Astrocyte (in vitro differentiated cells and primary cell): ENCODE results near the gene ZFYVE21.

Experiments used
- EZH2 ChIP-seq: IDR thresholded peaks from 2 replicates; pipeline ENCODE4 v1.6.1; 2012; ENCODE audit warnings: mild to moderate bottlenecking, low read length, inconsistent platforms; ENCODE audit not compliant: insufficient read depth
- TF ChIP-seq, protein P1 (sequence below): IDR thresholded peaks from 2 replicates; pipeline ENCODE4 v1.5.1; 2011; ENCODE audit warnings: low read depth, mild to moderate bottlenecking, inconsistent platforms, low read length, moderate library complexity; ENCODE audit not compliant: insufficient read depth

DNA sequence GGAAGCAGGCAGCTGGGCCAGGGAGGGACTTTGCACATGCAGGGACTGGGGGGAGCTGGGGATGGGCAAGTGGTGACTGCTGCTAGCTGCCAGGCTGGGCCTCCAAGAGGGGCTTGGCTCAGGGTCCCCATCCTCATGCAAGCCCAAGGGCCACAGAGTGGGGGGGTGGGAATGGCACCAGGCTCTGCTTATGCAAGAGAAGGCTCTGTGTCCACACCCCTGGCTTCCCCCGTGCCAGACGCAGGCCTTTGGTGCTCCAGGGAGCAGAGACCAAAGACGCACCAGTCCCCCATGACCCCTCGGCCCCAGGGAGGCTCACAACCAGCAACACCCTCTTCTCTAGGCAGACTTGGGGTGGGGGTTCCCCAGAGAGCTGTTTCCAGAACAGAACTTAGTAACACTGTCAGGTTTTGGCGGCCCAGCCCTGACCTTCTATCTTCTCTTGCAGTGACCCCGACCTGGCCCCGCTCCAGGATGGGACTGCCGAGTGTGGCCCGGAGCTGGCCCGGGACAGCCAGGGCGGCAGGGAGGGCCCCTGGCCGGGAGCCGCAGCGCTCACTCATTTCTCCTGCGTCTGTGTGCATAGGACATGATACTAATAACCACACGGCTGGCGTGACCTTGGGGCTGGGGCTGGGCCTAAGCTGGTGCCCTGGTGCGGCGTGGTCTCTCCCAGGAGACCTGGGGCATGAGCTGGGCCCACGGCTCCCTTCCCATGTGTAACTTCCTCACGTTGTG lies 14.7 kb upstream of the ZFYVE21 start:
- TF ChIP-seq, protein P1, sequence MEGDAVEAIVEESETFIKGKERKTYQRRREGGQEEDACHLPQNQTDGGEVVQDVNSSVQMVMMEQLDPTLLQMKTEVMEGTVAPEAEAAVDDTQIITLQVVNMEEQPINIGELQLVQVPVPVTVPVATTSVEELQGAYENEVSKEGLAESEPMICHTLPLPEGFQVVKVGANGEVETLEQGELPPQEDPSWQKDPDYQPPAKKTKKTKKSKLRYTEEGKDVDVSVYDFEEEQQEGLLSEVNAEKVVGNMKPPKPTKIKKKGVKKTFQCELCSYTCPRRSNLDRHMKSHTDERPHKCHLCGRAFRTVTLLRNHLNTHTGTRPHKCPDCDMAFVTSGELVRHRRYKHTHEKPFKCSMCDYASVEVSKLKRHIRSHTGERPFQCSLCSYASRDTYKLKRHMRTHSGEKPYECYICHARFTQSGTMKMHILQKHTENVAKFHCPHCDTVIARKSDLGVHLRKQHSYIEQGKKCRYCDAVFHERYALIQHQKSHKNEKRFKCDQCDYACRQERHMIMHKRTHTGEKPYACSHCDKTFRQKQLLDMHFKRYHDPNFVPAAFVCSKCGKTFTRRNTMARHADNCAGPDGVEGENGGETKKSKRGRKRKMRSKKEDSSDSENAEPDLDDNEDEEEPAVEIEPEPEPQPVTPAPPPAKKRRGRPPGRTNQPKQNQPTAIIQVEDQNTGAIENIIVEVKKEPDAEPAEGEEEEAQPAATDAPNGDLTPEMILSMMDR, result no peak
- TF ChIP-seq EZH2, result no peak
